DMS53 treated with DMSO at 0.1 percent for 48 hours (cell line): ENCODE results near the gene MYZAP.
"Not testable (repeated sequence)": the region's sequence is repeated elsewhere in the genome, so short reads cannot be mapped to it uniquely, and the experiment has no call there.

ENCODE experiments used
- DNase-seq: peaks from one replicate; lab custom pipeline; 2025; ENCODE audit not compliant: unreplicated experiment; lab: John Stamatoyannopoulos, UW

The MYZAP gene

GRCh38 chr15:57591237-57591821 is 375 bp upstream of the MYZAP start:
- DNase-seq = no peak

- no peak for DNase-seq
Measured at GRCh38 chr15:57592426-57592825, 722 bp downstream of the MYZAP start.

DNA sequence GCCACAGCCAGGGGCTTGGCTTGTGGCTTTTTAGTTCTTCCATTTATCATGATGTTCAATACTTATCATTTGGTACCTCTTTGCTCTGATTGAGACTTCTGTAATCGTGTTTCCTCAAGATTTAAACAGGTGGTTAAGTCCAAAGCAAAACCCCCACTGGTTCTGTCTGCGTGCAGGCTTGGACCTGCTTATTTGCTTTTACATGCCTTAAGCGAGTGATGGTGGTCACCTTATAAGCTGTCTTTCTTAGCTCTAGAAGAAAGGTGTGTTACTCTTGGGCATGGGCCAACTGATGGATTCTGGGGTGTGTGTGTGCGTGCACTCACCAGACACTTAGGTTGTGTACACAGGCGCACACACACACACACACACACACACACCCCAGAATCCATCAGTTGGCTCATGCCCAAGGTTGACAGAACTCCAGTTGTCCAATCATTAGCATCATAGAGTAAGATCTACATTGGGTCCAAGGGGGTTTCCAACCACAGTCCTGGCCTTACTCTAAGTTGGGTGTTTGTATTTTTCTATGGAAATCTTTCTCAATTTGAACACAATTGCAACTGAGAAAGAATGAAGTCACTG is 1.2 kb downstream of the MYZAP start:
- no peak for DNase-seq

GRCh38 chr15:57594479-57594878 is 2.8 kb downstream of the MYZAP start:
- no peak for DNase-seq

GRCh38 chr15:57595011-57595866 is 3.5 kb downstream of the MYZAP start:
- no peak for DNase-seq

- no peak for DNase-seq
Measured at GRCh38 chr15:57596301-57596855, 4.7 kb downstream of the MYZAP start.

- DNase-seq = no peak
Measured at GRCh38 chr15:57596978-57597377, 5.3 kb downstream of the MYZAP start.

DNA sequence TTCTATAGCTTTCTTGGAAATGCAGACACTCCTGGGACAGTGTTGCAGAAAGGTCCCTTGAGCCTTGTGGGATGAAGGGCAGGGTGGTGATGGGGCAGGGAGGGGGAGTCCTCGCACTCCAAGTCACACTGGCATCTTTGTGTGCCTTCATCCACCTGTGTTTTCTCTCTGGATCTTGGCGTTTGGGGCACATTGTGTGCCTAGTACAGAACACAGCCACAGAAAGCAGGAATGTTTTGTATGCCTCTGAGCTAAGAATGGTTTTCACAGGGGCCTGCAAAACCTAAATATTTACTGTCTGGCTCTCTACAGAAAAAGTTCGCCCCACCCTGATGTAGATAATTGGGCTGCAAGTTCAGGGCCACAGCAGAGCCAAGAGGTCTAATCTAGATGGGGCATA is 5.7 kb downstream of the MYZAP start:
- no peak for DNase-seq

GRCh38 chr15:57598346-57598745 is 6.6 kb downstream of the MYZAP start:
- DNase-seq = no peak

- no peak for DNase-seq
Measured at GRCh38 chr15:57599296-57599810, 7.6 kb downstream of the MYZAP start.

DNA sequence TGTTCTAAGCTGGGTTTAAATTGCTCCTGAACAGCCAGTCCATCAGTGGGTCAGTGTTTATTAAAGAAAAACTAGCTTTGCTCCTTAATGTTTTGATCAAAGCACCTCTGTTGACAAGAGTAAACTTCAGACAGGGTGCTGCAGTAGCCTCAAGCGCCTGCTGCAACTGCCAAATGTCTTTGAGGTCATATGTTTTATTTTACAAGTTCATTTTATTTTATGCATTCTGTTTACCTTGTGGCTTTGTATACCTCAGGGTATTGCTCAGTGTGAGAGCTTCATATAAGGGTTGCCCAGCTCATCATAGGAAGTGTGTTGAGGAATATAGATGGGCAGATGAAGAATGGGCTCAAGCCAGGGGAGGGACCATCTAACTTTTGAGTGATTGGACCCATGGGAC is 8.5 kb downstream of the MYZAP start:
- no peak for DNase-seq

DNA sequence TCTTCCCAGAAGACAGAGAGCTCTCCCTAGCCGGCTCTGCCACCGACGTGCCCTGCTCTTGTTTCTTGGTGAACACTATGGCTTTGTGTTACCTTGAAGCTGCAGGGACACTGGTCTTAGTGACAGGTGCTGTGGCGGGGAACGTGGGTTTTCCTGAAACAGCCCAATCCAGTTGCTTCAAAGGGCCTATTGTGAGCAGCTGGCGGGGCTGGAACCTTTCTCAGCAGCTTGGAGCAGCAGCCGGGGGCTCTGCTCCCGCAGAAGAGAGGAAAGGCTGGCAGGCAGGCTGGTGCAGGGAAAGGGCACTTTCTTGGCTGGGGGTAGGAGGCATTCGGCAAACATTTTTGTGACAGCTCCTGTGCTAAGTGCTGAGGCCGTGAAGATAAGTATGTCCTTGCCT is 12.8 kb downstream of the MYZAP start:
- no peak for DNase-seq

DNA sequence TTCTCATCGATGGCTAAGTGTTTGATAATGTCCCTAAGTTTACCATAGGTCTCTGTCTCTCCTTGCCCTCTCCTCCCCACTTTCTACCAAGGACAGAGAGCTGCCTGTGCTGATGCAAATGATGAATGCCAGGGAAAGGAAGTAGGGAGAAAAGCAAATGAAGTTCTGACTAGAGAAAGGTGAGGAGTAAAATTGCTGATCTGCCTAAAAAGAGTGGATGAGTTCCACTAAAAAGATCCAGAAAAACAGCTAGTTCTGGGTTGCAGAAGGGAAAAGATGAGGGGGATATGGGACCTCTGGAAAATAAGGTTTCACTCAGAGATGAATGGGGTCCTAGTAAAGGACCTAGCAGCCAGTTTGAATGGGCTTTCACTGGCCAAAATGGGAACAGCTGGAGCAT is 13.8 kb downstream of the MYZAP start:
- DNase-seq = no peak

DNA sequence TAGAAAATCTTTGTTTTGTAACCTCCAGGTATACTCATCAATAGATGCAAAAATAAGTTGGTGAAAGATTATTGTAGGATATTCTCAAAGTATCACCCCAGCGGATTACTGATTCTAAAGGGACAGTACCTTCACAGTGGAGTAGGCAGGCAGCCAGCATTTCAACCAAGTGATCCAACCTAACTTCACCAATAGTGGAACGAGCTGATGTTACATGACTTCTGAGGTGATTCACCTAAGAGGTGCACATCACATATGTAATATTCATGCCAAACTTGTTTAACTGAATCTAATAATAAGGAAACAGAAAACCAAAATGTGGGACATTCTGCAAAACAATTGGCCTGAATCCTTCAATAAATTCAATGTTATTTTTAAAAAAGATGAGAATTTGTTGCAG is 14.3 kb downstream of the MYZAP start:
- DNase-seq = no peak

GRCh38 chr15:57606816-57607215 is 15.1 kb downstream of the MYZAP start:
- no peak for DNase-seq

DNA sequence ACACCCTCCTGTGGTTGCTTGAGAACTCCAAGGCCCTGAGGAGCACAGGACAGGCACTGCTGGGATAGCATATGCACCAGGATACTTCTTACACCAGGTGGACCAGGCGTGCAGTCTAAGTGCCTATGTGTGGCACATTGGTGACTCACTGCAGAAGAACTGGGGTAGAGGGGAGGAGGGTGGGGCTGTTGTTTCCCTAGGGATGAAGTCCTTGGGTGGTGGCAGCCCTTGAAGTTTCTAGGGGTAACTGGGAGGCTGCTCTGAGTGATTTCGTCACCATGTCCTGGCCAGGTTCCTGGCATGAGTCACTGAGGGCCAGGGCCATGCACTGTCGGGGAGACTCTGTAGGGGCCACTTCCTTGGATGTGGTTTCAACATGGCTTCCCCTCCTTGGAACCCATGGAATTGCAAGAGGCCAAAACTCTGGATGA is 15.9 kb downstream of the MYZAP start:
- DNase-seq = no peak

DNA sequence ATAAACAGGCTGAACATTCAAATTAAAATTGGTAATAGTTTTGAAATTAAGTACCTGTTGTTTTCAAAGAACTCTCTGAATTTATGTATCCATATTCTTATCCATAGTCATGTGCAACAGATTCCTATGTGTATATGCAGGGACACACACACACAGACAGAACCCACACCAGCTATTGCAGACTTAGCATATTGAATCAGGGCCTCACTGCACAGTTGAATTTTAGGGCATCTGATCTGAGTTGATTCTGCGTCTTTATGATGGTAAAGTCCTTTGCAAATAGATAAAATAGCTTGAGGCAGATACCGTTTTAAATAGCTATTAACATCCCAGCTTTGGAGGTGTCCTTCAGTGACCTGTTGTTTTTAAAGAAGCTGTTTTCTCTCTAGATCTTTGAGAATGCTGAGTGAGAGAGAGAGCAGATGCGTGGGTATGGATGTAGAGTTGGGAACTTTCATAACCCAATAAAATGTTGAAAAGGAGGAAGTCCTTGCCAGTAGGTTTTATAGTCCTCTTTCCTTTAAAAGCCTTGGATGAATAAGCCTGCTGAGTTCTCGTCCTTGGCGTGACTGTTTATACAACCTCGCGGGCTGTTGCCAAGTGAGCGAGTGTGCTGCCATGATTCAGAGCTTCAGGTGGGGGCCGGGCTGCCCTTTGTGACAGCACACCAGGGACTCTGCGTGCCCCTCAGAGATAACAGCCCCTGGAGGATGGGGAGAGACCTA is 18.3 kb downstream of the MYZAP start:
- no peak for DNase-seq

DNA sequence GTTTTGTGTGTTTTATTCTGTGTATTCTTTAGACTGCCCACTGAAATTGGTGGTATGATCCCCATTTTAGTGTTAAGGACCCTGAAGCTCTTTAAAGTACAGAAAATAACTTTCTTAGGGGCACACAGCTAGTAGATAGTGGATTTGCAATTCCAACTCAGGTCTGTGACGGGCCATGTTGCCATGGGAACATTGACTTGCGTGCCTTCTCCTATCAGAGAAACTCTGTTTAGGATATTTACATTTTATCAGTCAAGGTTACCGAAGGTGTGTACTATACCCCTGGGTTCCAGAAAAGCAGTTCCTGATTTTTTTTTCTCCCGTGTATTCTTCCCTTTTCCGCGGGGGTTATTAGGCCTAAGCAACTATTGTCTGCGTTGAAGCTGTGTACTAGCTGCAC is 19.4 kb downstream of the MYZAP start:
- DNase-seq = no peak

GRCh38 chr15:57611938-57612337 is 20.2 kb downstream of the MYZAP start:
- DNase-seq = no peak

DNA sequence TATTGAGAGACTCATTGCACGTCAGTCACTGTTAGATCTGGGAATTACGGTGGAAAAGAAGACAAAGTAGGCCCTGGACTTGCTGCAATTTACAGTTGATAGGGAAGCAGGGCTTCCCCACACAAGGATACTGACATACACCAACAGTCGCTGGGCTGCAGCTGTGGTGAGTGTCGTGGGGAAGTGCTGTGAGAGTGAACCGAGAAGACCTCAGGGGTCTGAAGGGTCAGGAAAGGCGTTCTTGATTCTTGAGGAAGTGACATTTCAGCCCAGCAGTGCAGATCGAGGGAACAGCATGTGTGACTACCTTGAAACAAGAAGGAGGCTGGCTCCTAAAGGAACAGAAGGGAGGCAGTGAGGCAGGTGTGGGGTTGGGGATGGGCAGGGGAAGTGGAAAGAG is 22.5 kb downstream of the MYZAP start:
- DNase-seq = no peak

- DNase-seq = not testable (repeated sequence)
Measured at GRCh38 chr15:57615951-57616496, 24.3 kb downstream of the MYZAP start.
